Measurements from ENCODE around the gene BCL2L12.
"Not testable (repeated sequence)": the region's sequence is repeated elsewhere in the genome, so short reads cannot be mapped to it uniquely, and the experiment has no call there.

BCL2L12 gene

GRCh38 chr19:49700563-49700962 is 34.8 kb downstream of the BCL2L12 start:
- FAIRE-seq (no peak), DNase-seq (ENCODE audit: extremely low spot score, insufficient read length, low read depth) (no peak)

- DNase-seq (ENCODE audit: extremely low spot score, insufficient read length, low read depth) (no peak), FAIRE-seq (no peak)
Measured at GRCh38 chr19:49701271-49701786, 35.6 kb downstream of the BCL2L12 start.

GRCh38 chr19:49704888-49705642 is 39.3 kb downstream of the BCL2L12 start:
- no peak for FAIRE-seq
- DNase-seq (ENCODE audit: extremely low spot score, insufficient read length, low read depth): no peak

GRCh38 chr19:49705919-49706318 is 40.2 kb downstream of the BCL2L12 start:
- no peak for FAIRE-seq
- DNase-seq (ENCODE audit: extremely low spot score, insufficient read length, low read depth): no peak

GRCh38 chr19:49710372-49710951 is 44.7 kb downstream of the BCL2L12 start:
- FAIRE-seq (no peak), DNase-seq (ENCODE audit: extremely low spot score, insufficient read length, low read depth) (no peak)

DNA sequence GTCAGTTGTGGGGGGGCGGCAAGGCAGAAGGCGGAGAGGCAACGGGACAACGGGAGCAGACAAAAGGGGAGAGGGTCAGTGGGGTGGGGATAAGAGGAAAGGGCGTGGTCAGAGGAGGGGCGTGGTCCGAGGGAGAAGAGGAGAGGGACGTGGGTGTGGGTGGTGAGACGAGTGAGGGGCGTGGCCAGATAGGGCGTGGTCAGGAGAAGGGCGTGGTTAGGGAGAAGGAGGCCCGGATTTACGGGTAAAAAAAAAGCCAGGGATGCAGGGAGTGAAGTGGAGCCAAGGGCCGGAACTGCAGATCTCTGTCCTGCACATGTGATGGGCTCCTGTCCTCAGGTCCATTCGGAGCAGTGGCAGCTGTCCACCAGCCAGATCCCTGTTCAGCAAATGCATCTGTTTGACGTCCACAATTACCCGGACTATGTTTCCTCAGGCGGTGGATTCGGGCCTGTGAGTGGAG is 46.7 kb downstream of the BCL2L12 start:
- FAIRE-seq (no peak), DNase-seq (ENCODE audit: extremely low spot score, insufficient read length, low read depth) (no peak)

- FAIRE-seq: no peak
- no peak for DNase-seq (ENCODE audit: extremely low spot score, insufficient read length, low read depth)
Measured at GRCh38 chr19:49713236-49713845, 47.6 kb downstream of the BCL2L12 start.

- no peak for DNase-seq (ENCODE audit: extremely low spot score, insufficient read length, low read depth)
- no peak for FAIRE-seq
Measured at GRCh38 chr19:49716154-49716553, 50.4 kb downstream of the BCL2L12 start.

- DNase-seq (ENCODE audit: extremely low spot score, insufficient read length, low read depth) (no peak), FAIRE-seq (no peak)
Measured at GRCh38 chr19:49718511-49718910, 52.8 kb downstream of the BCL2L12 start.

- DNase-seq (ENCODE audit: extremely low spot score, insufficient read length, low read depth): no peak
- FAIRE-seq: no peak
Measured at GRCh38 chr19:49718991-49719390, 53.3 kb downstream of the BCL2L12 start.

GRCh38 chr19:49719420-49719819 is 53.7 kb downstream of the BCL2L12 start:
- FAIRE-seq; DNase-seq (ENCODE audit: extremely low spot score, insufficient read length, low read depth): not testable (repeated sequence)

All from GM18507 (cell line).